ENCODE measurements around the gene BNIP1.

Gene BNIP1

DNA sequence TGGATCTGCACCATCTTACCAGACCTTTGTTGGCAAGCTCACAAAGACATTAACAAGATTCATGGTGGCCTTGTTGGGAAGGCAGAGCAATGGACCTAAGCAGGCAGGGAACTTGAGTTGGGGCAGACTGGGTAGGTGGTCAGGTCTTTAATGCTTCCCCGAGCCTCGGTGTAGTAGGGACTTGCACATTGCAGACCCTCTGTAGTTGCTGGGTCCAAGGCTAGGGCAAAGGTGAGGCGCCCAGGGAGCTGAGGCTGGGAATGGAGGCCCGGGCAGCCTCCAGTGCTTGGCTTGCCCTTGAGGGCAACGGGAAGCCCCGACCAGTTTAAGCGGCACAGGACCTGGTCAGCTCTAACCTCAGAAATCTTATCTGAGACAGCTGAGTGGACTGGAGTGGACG lies 66.5 kb downstream of the BNIP1 start:
- in situ Hi-C loops (cut with MboI; ENCODE audit: low sequenced_read_pairs), result no loop called here

DNA sequence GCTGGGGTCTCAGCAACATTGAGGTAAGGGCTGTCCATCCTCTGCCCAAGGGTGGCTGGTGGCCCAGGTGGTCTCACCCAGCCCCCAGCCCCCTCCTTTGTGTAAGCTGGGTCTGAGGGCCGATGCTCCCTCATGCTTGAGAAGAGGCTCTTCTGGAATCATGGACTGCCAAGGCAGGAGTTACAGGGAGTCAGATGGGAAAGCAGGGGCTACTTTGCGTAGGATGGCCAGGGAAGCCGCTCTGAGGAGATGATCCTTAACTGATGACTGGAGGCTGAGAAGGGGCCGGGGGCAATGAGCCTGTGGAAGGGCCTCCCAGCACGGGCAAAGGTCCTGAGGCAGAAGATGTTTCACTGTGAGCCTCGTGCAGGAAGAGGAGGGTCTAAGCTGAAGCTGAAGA lies 67.0 kb downstream of the BNIP1 start:
- in situ Hi-C loops (cut with MboI; ENCODE audit: low sequenced_read_pairs), result no loop called here

DNA sequence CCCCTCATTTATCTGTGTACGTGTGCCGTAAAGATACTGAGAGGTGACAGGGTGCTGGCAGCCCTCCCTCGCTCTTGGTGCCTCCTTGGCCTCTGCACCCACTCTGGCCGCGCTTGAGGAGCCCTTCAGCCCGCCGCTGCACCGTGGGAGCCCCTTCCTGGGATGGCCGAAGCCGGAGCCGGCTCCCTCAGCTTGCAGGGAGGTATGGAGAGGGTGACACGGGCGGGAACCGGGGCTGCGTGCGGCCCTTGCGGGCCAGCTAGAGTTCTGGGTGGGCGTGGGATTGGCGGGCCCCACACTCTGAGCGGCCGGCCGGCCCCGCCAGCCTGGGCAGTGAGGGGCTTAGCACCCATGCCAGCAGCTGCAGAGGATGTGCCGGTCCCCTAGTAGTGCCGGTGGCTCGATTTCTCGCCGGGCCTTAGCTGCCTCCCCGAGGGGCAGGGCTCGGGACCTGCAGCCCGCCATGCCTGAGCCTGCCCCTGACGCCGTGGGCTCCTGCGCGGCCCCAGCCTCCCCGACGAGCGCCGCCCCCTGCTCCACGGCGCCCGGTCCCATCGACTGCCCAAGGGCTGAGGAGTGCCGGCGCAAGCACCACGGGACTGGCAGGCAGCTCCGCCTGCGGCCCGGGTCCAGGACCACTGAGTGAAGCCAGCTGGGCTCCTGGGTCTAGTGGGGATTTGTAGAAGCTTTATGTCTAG lies 69.1 kb downstream of the BNIP1 start:
- in situ Hi-C loops (cut with MboI; ENCODE audit: low sequenced_read_pairs), result no loop called here

Data from HL-60/S4 (cell line).